Tibial nerve (tissue), 4 donors: ENCODE results near the gene ENPP6. TPM values are rescaled to one million over a fixed set of nuclear protein-coding genes. Genes with fewer than 3 reads are reported as not detected.

Experiments used
- DNase-seq, 2 donors: peaks; one replicate each; pipeline ENCODE4 v3.0.0-alpha.2; 2019; ENCODE audit warnings: low spot score in 2 of 2
- H3K27ac ChIP-seq, 4 donors: fragments of 200-600 bp; sonication (generic) in 3 of 4; one replicate each; pipeline ENCODE4 v1.5.1; 2017 to 2019; ENCODE audit warnings: mild to moderate bottlenecking in 1 of 4
- H3K27me3 ChIP-seq, 2 donors: fragments of 200-600 bp; sonication (generic) in 1 of 2; one replicate each; pipeline versions ENCODE4 v1.5.1 to v1.6.0; 2017 to 2019
- H3K36me3 ChIP-seq, 3 donors: fragments of 200-600 bp; sonication (generic); one replicate each; pipeline ENCODE4 v1.5.1; 2018 to 2019
- H3K4me1 ChIP-seq, 4 donors: fragments of 200-600 bp; sonication (generic) in 3 of 4; one replicate each; pipeline ENCODE4 v1.5.1; 2017 to 2019
- H3K4me3 ChIP-seq, 4 donors: fragments of 200-600 bp; sonication (generic) in 3 of 4; one replicate each; pipeline ENCODE4 v1.5.1; 2017 to 2019; ENCODE audit warnings: mild to moderate bottlenecking in 1 of 4, moderate library complexity in 1 of 4
- H3K9me3 ChIP-seq, 4 donors: fragments of 200-600 bp; sonication (generic) in 3 of 4; one replicate each; pipeline ENCODE4 v1.5.1; 2017 to 2019
- CTCF ChIP-seq, 5 experiments: fragments of 200-600 bp in 3 of 5; fragments of 450-650 bp in 2 of 5; sonication (generic) in 3 of 5; IDR thresholded peaks; one replicate each; pipeline ENCODE4 v1.5.1; 2016 to 2019; ENCODE audit warnings: antibody characterized with exemption in 5 of 5, mild to moderate bottlenecking in 3 of 5, moderate library complexity in 2 of 5
- EP300 ChIP-seq, 2 donors: sonication (generic); formaldehyde crosslinking; IDR thresholded peaks; one replicate each; pipeline ENCODE4 v1.6.1; 2017; ENCODE audit warnings: antibody characterized with exemption in 2 of 2, mild to moderate bottlenecking in 1 of 2
- POLR2A ChIP-seq, 2 donors: fragments of 450-650 bp; IDR thresholded peaks; one replicate each; pipeline ENCODE4 v1.6.1; 2017; ENCODE audit warnings: antibody characterized with exemption in 2 of 2, mild to moderate bottlenecking in 2 of 2, moderate library complexity in 2 of 2
- WGBS, 2 donors: methylation state at CpG; one replicate each; pipeline ENCODE4 v1.1.5; 2018; 5-methylcytosine and 5-hydroxymethylcytosine counted together
- total RNA-seq, 4 donors: library from RNA; depleted of rRNA; stranded (reverse); fragments of >200 nt; gene quantifications; one replicate each; pipeline ENCODE4 v1.1.0, GENCODE V29; 2016

The ENPP6 gene
- total RNA-seq, 4 donors from 2014 or later, result 12.6 to 42.6 (median 30.3) TPM

GRCh38 chr4:184250795-184251669, 33.4 kb upstream of the ENPP6 start:
- no peaks in the 10 kb centered on the region for H3K27me3 ChIP-seq
- no peak overlapping the region for H3K27ac ChIP-seq
- no peaks in the 10 kb centered on the region for H3K36me3 ChIP-seq
- H3K9me3 ChIP-seq, result no peaks in the 10 kb centered on the region
- DNase-seq, result no peak
- H3K4me1 ChIP-seq, result peaks cover 0 to 5% (median 0%) of the 10 kb centered on the region in 4 donors
- H3K4me3 ChIP-seq, result no peak overlapping the region
- no peak for TF ChIP-seq EP300 (IDR thresholded peaks at IDR 0.05)
- TF ChIP-seq CTCF (IDR thresholded peaks at IDR 0.05), result peak; percentile 21 to 67 (median 47)
- 72 to 76% methylated on average over 23 of the region's 23 CpGs for WGBS, 2 donors

GRCh38 chr4:184248216-184248615, 30.5 kb upstream of the ENPP6 start:
- no peak overlapping the region for H3K27ac ChIP-seq

GRCh38 chr4:184247421-184247820, 29.7 kb upstream of the ENPP6 start:
- no peaks in the 10 kb centered on the region for H3K4me1 ChIP-seq
- H3K36me3 ChIP-seq, result no peaks in the 10 kb centered on the region
- no peak for DNase-seq
- H3K27ac ChIP-seq, result no peak overlapping the region
- no peak for TF ChIP-seq POLR2A (IDR thresholded peaks at IDR 0.05)
- TF ChIP-seq EP300 (IDR thresholded peaks at IDR 0.05), result no peak
- TF ChIP-seq CTCF (IDR thresholded peaks at IDR 0.05), result no peak
- no peak overlapping the region for H3K4me3 ChIP-seq
- no peaks in the 10 kb centered on the region for H3K27me3 ChIP-seq
- H3K9me3 ChIP-seq, result no peaks in the 10 kb centered on the region
- WGBS, 2 donors, result 89 to 93% methylated on average over 1 of the region's 1 CpG

More at GRCh38 chr4:184248216-184248615, 30.5 kb upstream of the ENPP6 start:
- Histone ChIP-seq H3K27me3 (no peaks in the 10 kb centered on the region), H3K4me3 (no peak overlapping the region), H3K4me1 (no peaks in the 10 kb centered on the region), H3K9me3 (no peaks in the 10 kb centered on the region), H3K36me3 (no peaks in the 10 kb centered on the region)
- TF ChIP-seq POLR2A (IDR thresholded peaks at IDR 0.05), result no peak
- TF ChIP-seq CTCF (IDR thresholded peaks at IDR 0.05), result no peak
- no peak for TF ChIP-seq EP300 (IDR thresholded peaks at IDR 0.05)
- no peak for DNase-seq
- WGBS, 2 donors, result 89 to 97% methylated on average over 2 of the region's 2 CpGs

GRCh38 chr4:184246426-184246825, 28.8 kb upstream of the ENPP6 start:
- H3K27me3 ChIP-seq, result no peaks in the 10 kb centered on the region
- DNase-seq, result no peak
- H3K27ac ChIP-seq, result no peak overlapping the region
- no peak for TF ChIP-seq CTCF (IDR thresholded peaks at IDR 0.05)
- no peak for TF ChIP-seq POLR2A (IDR thresholded peaks at IDR 0.05)
- no peak for TF ChIP-seq EP300 (IDR thresholded peaks at IDR 0.05)
- 92 to 93% methylated on average over 7 of the region's 7 CpGs for WGBS, 2 donors
- H3K4me3 ChIP-seq, result no peak overlapping the region
- H3K4me1 ChIP-seq, result no peaks in the 10 kb centered on the region
- no peaks in the 10 kb centered on the region for H3K36me3 ChIP-seq
- H3K9me3 ChIP-seq, result no peaks in the 10 kb centered on the region

GRCh38 chr4:184238072-184238745, 20.5 kb upstream of the ENPP6 start:
- no peak overlapping the region for H3K27ac ChIP-seq
- WGBS, 2 donors, result 82 to 87% methylated on average over 8 of the region's 8 CpGs
- no peak for DNase-seq

More at GRCh38 chr4:184238072-184238745, 20.5 kb upstream of the ENPP6 start:
- no peaks in the 10 kb centered on the region for H3K4me1 ChIP-seq
- H3K36me3 ChIP-seq, result no peaks in the 10 kb centered on the region
- no peaks in the 10 kb centered on the region for H3K27me3 ChIP-seq
- H3K9me3 ChIP-seq, result no peaks in the 10 kb centered on the region
- TF ChIP-seq POLR2A (IDR thresholded peaks at IDR 0.05) (no peak), CTCF (IDR thresholded peaks at IDR 0.05) (no peak), EP300 (IDR thresholded peaks at IDR 0.05) (no peak)
- no peak overlapping the region for H3K4me3 ChIP-seq
